OCI-LY3 (cell line): ENCODE results near the gene C16orf89.
A peak's percentile ranks its signal among the peaks of the same experiment; 100 is the strongest.
"Not testable (repeated sequence)": the region's sequence is repeated elsewhere in the genome, so short reads cannot be mapped to it uniquely, and the experiment has no call there.

Source experiments
- H2AFZ ChIP-seq: fragments of 200-600, 300-600 bp; shearing (Covaris generic); 2 replicates; pipeline ENCODE4 v1.6.0; 2014; ENCODE audit warnings: antibody characterized with exemption, low read depth, low read length
- H3K27ac ChIP-seq: fragments of 200-600, 300-600 bp; sonication (generic); 2 replicates; pipeline ENCODE4 v1.5.1; 2014; ENCODE audit warnings: mild to moderate bottlenecking, low read length, moderate library complexity, mixed read lengths
- H3K27me3 ChIP-seq: fragments of 200-600, 300-600 bp; sonication (generic); 2 replicates; pipeline ENCODE4 v1.6.1; 2014; ENCODE audit warnings: low read depth, low read length, mixed read lengths
- H3K36me3 ChIP-seq: fragments of 200-600, 300-600 bp; sonication (generic); replicated peaks from 2 replicates; pipeline ENCODE3; 2014; ENCODE audit warnings: low read depth, low read length, mixed read lengths
- H3K4me1 ChIP-seq: fragments of 300-600, 200-600 bp; sonication (generic); 2 replicates; pipeline ENCODE4 v1.6.1; 2014; ENCODE audit warnings: low read length, mixed read lengths
- H3K4me2 ChIP-seq: fragments of 200-600, 300-600 bp; sonication (generic); 2 replicates; pipeline ENCODE4 v1.6.1; 2014; ENCODE audit warnings: low read length, mixed read lengths
- H3K4me3 ChIP-seq: fragments of 300-600, 200-600 bp; sonication (generic); 2 replicates; pipeline ENCODE4 v1.5.1; 2014; ENCODE audit warnings: antibody characterized with exemption, mild to moderate bottlenecking, low read length, moderate library complexity
- H3K79me2 ChIP-seq: fragments of 300-600, 200-600 bp; shearing (Covaris generic); 2 replicates; pipeline ENCODE4 v1.6.1; 2014; ENCODE audit warnings: mild to moderate bottlenecking, low read length, mixed read lengths
- H3K9ac ChIP-seq: fragments of 300-600, 200-600 bp; shearing (Covaris generic); 2 replicates; pipeline ENCODE4 v1.6.0; 2014; ENCODE audit warnings: mild to moderate bottlenecking, low read length, moderate library complexity
- H3K9me3 ChIP-seq: fragments of 200-600, 300-600 bp; shearing (Covaris generic); 2 replicates; pipeline ENCODE4 v1.6.1; 2014; ENCODE audit warnings: low read length, mixed read lengths; ENCODE audit not compliant: insufficient read depth
- H4K20me1 ChIP-seq: fragments of 200-600, 300-600 bp; sonication (generic); 2 replicates; pipeline ENCODE4 v1.6.1; 2016; ENCODE audit warnings: low read length, mixed read lengths; ENCODE audit not compliant: insufficient read depth
- EZH2phosphoT487 ChIP-seq: fragments of 200-600 bp; shearing (Covaris generic); IDR thresholded peaks from 2 replicates; pipeline ENCODE4 v1.6.1; 2018; ENCODE audit warnings: antibody characterized with exemption, mixed run types, low read depth
- TF ChIP-seq, protein P1 (sequence below): fragments of 200-600, 300-600 bp; sonication (generic); IDR thresholded peaks from 2 replicates; pipeline ENCODE4 v1.5.1; 2014; ENCODE audit warnings: antibody characterized with exemption, low read length, low read depth

The C16orf89 gene, protein sequence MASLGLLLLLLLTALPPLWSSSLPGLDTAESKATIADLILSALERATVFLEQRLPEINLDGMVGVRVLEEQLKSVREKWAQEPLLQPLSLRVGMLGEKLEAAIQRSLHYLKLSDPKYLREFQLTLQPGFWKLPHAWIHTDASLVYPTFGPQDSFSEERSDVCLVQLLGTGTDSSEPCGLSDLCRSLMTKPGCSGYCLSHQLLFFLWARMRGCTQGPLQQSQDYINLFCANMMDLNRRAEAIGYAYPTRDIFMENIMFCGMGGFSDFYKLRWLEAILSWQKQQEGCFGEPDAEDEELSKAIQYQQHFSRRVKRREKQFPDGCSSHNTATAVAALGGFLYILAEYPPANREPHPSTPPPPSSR

DNA sequence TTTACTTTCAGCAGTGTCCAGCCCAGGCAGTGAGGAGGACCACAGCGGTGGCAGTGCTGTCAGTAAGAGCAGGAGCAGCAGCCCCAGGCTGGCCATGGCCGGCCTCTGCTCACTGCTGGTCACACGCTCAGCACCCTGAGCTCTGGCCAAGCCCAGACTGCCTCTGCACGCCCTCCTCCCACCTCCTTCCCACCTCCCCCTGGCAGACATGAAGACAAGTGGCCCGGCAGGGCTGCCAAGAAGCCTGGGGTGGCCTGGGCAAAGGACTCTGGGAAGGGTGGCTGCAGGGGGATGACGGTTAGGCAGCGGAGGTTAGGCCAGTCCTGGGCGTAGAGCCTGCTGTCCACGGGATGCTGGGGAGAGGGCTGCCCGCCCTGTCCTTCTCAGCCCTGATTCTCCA lies at the start of gene C16orf89:
Gene C16orf89, minus strand, starts transcription at position 144 of the 400 bp plus-strand sequence. Its CDS starts 48 bp downstream, at position 96.
- TF ChIP-seq EZH2phosphoT487, result no peak
- TF ChIP-seq, protein P1, sequence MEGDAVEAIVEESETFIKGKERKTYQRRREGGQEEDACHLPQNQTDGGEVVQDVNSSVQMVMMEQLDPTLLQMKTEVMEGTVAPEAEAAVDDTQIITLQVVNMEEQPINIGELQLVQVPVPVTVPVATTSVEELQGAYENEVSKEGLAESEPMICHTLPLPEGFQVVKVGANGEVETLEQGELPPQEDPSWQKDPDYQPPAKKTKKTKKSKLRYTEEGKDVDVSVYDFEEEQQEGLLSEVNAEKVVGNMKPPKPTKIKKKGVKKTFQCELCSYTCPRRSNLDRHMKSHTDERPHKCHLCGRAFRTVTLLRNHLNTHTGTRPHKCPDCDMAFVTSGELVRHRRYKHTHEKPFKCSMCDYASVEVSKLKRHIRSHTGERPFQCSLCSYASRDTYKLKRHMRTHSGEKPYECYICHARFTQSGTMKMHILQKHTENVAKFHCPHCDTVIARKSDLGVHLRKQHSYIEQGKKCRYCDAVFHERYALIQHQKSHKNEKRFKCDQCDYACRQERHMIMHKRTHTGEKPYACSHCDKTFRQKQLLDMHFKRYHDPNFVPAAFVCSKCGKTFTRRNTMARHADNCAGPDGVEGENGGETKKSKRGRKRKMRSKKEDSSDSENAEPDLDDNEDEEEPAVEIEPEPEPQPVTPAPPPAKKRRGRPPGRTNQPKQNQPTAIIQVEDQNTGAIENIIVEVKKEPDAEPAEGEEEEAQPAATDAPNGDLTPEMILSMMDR, result no peak

DNA sequence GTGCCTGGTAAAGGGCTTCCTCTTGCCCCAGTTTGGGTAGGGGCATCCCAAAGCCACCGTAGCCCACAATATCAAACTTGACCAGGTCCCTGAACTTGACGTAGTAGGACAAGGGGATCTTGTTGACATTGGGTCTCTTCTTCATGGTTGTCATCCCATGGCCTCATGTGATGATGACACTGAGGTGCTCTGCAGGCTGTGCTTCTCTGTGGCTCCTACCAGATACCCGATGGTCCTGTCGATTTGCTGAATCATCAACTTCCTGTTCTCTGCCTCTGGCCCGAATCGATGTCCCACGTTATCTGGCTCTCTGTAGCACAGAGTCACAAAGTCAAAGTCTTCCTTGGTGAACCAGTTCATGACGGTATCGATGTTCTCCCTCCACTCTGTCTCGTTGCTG lies 45.2 kb upstream of the C16orf89 start:
- H4K20me1 ChIP-seq, H3K4me2 ChIP-seq, H3K4me3 ChIP-seq, H3K4me1 ChIP-seq, H3K79me2 ChIP-seq, H3K9ac ChIP-seq, H3K27me3 ChIP-seq, H3K27ac ChIP-seq, H2AFZ ChIP-seq, H3K9me3 ChIP-seq, H3K36me3 ChIP-seq: not testable (repeated sequence)

More for the DNA sequence above, at the start of gene C16orf89:
- Histone ChIP-seq H3K9ac (no peak within 1 kb of the TSS), H3K4me3 (no peak within 1 kb of the TSS), H3K9me3 (no peaks in the 10 kb centered on the region), H4K20me1 (no peaks in the 10 kb centered on the region), H3K4me2 (no peak within 1 kb of the TSS), H2AFZ (no peak within 1 kb of the TSS), H3K27me3 (peaks cover 24% of the 10 kb centered on the region), H3K36me3 (no peaks in the 10 kb centered on the region), H3K27ac (no peak within 1 kb of the TSS), H3K79me2 (no peaks in the 10 kb centered on the region), H3K4me1 (peaks cover 9% of the 10 kb centered on the region)

DNA sequence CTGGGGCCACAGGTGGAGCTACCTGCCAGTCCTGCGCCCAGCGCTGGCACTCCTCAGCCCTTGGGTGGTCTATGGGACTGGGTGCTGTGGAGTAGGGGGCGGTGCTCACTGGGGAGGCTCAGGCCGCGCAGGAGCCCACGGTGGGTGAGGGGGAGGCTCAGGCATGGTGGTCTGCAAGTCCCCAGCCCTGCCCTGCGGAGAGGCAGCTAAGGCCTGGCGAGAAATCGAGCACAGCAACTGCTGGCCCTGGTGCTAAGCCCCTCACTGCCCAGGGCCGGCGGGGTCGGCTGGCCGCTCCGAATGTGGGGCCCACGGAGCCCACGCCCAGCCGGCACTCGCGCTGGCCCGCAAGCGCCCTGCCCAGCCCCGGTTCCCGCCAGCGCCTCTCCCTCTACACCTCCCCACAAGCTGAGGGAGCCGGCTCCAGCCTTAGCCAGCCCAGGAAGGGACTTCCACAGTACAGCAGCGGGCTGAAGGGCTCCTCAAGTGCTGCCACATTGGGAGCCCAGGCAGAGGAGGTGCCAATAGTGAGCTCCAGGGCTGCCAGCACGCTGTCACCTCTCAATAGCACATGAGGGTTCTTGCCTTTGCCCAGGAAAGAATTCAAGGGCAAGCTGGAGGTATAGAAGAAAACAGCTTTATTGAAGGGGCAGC lies 42.9 kb upstream of the C16orf89 start:
- no peaks in the 10 kb centered on the region for H3K79me2 ChIP-seq
- H3K4me1 ChIP-seq, result no peaks in the 10 kb centered on the region
- no peaks in the 10 kb centered on the region for H3K9me3 ChIP-seq
- H3K27ac ChIP-seq, result no peak overlapping the region
- no peaks in the 10 kb centered on the region for H3K36me3 ChIP-seq
- TF ChIP-seq, protein P1, result no peak
- TF ChIP-seq EZH2phosphoT487, result no peak
- H3K27me3 ChIP-seq, result no peaks in the 10 kb centered on the region
- H2AFZ ChIP-seq, result no peak overlapping the region
- no peak overlapping the region for H3K4me3 ChIP-seq
- no peaks in the 10 kb centered on the region for H4K20me1 ChIP-seq
- no peak overlapping the region for H3K9ac ChIP-seq
- H3K4me2 ChIP-seq, result no peak overlapping the region

DNA sequence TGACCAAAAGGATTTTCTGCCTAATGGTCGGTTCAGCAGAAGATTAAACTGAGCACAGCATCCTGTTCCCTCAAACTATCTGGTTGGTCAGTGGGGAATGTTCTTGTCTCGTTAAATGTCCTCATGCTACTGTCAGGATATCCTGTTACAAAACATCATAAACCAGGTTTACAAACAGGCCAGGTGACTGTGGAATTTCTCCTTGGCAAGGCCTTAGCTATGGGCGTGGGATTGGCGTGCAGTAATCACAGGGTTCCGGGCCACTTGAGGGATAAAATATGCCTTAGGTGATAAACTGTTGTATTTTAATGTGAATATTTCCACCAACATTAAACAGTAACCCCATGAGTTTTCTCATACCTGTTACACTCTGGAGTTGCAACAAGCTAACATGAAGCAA lies 39.3 kb upstream of the C16orf89 start:
- not testable (repeated sequence) for H2AFZ ChIP-seq, H3K4me1 ChIP-seq, H3K4me3 ChIP-seq, H3K79me2 ChIP-seq, H3K27me3 ChIP-seq, H3K4me2 ChIP-seq, H3K36me3 ChIP-seq, H4K20me1 ChIP-seq, H3K9me3 ChIP-seq, H3K27ac ChIP-seq, H3K9ac ChIP-seq

DNA sequence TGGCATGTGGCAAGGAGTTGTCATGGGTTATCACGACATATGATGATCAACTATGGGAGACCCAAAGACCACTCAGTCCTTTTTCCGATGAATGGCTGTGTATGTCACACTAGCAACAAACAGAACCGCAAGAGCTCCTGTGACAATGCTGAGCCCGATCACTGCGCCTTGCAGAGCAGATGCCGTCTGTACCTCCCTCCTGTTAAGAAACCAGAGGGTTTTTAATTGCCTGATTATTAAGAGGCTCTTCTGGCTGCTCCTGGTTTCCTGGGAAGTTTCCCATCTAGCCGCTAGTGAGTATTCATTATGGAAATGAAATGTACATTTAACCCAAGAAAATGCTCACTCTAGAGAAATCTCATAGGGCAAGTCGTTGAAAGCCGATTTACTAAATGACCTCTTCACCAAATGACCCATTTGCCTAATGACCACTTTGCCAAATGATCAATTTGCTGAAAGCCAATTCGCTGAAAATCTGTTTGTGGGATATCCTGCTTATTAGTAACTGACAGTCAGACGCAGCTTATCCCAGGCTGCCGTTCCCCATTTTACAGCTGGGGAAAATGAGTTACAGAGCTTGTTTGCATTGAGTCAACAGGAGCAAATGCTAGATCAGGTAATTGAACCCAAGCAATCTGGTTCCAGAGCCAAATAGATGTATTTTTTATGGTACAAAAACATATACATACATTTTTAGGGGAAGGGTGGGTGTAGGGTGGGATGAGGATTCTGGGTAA lies 37.7 kb upstream of the C16orf89 start:
- not testable (repeated sequence) for H3K79me2 ChIP-seq, H3K9ac ChIP-seq, H2AFZ ChIP-seq, H3K4me2 ChIP-seq, H4K20me1 ChIP-seq, H3K27me3 ChIP-seq, H3K4me3 ChIP-seq, H3K4me1 ChIP-seq, H3K36me3 ChIP-seq, H3K9me3 ChIP-seq, H3K27ac ChIP-seq

DNA sequence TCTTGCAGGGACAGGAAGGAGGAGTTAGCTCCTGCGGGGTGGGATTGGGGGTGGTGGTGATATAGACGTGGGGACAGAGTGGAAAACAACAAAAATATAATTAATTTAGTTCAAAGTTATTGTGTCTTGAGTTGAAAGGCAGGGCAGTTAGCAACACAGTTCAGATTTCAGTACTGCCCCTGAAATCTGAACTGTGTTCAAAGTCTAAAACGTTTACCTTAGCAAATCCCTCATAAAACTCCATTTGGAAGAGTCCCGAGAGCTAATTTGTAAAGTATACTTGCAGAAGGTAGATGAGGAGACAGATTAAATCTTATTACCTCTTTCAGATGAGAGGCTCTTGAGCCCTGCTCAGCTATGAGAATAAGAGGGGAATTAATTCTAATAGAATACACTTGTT lies 33.4 kb upstream of the C16orf89 start:
- H4K20me1 ChIP-seq, H3K4me2 ChIP-seq, H3K27ac ChIP-seq, H3K4me1 ChIP-seq, H3K9me3 ChIP-seq, H3K36me3 ChIP-seq, H3K4me3 ChIP-seq, H2AFZ ChIP-seq, H3K9ac ChIP-seq, H3K79me2 ChIP-seq, H3K27me3 ChIP-seq: not testable (repeated sequence)

DNA sequence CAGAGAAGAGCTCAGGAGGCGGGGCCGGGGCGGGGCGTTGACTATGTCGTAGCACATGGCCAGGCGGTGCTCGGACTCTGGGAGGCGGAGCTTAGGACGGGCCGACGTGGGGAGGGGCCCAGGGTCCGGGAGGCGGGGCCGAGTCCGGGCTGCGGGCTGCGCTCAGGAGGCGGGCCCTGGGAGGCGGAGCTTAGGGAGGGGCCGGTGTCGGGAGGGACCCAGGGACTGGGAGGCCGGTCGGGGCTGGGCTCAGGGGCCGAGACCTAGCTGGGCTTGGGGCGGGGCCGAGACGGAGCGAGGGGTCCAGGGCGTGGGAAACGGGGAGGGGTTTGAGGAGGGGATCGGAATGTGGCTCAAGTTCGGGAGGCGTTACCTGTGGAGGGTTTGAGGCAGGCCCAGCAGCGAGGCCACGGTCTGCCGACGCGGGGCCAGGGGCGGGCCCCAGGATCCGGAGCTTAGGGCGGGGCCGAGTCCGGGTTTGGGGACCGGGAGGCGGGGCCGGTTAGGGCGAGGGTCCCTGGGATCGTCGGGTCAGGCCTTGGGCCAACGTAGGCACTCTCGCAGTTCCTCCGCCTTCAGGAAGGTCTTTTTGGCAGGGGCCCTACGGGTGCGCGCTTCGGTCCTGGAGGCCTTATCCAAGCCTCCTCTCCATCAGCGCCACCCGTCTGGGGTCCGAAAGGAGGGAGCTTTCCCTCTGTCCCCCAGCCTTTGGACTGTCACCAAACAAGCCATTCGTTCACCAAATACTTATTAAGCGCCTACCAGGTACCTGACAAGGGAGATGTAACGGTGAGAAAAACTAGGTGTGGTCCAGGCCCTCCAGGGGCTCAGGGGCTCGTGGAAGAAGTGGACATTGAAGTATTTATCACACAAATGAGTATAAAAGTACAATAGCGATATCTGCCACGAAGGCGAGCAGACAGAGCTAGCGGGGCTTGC lies 32.7 kb upstream of the C16orf89 start:
- peak overlapping the region; percentile 50 for H3K9ac ChIP-seq
- H2AFZ ChIP-seq, result peak overlapping the region; percentile 74
- H3K9me3 ChIP-seq, H3K36me3 ChIP-seq, H4K20me1 ChIP-seq, H3K4me1 ChIP-seq, H3K27me3 ChIP-seq, H3K79me2 ChIP-seq: not testable (repeated sequence)
- peak overlapping the region; percentile 77 for H3K4me2 ChIP-seq
- peak overlapping the region; percentile 55; the same call in 1 of the 2 replicates for H3K27ac ChIP-seq
- peak overlapping the region; percentile 94 for H3K4me3 ChIP-seq
